ENCODE results near the gene BUD13.

The BUD13 gene

GRCh38 chr11:116712428-116712827 is 60.4 kb downstream of the BUD13 start:
- DNase-seq: no peak

- DNase-seq: no peak
These were observed 62.0 kb downstream of the BUD13 start for GRCh38 chr11:116710762-116711161.

GRCh38 chr11:116710001-116710674 is 62.6 kb downstream of the BUD13 start:
- no peak for DNase-seq

GRCh38 chr11:116707746-116708145 is 65.0 kb downstream of the BUD13 start:
- no peak for DNase-seq

GRCh38 chr11:116707161-116707629 is 65.6 kb downstream of the BUD13 start:
- no peak for DNase-seq

- no peak for DNase-seq
These were observed 69.4 kb downstream of the BUD13 start for GRCh38 chr11:116703421-116703820.

- no peak for DNase-seq
These were observed 69.9 kb downstream of the BUD13 start for GRCh38 chr11:116702772-116703385.

GRCh38 chr11:116701876-116702275 is 70.9 kb downstream of the BUD13 start:
- DNase-seq: no peak

- DNase-seq: no peak
These were observed 71.4 kb downstream of the BUD13 start for GRCh38 chr11:116701297-116701801.

- DNase-seq: no peak
These were observed 72.1 kb downstream of the BUD13 start for GRCh38 chr11:116700586-116701220.

Measured in KG1 (cell line).